Keratinocyte (primary cell): ENCODE data around the gene LTBP2. TPM values are rescaled to one million over a fixed set of nuclear protein-coding genes. Genes with fewer than 3 reads are reported as not detected.

ENCODE experiments used
- DNase-seq: peaks from one replicate; pipeline ENCODE4 v3.0.0-alpha.2; 2011; ENCODE audit warnings: low read depth, missing footprints, low spot score
- FAIRE-seq: peaks from 2 replicates; lab custom pipeline; 2011; peaks lifted over from hg19 to GRCh38; lab: Jason Lieb, UNC
- H2AFZ ChIP-seq: 2 replicates; pipeline ENCODE4 v1.6.0; 2012; ENCODE audit warnings: low read length, control low read depth, inconsistent platforms; ENCODE audit not compliant: control insufficient read depth
- H3K27ac ChIP-seq: 2 replicates; pipeline ENCODE4 v1.5.1; 2011; ENCODE audit warnings: low read length; ENCODE audit not compliant: control insufficient read depth, insufficient read depth
- H3K27me3 ChIP-seq: 3 replicates; pipeline ENCODE4 v1.6.0; 2011; ENCODE audit warnings: low read length; ENCODE audit not compliant: control insufficient read depth, insufficient read depth; ENCODE audit errors: extremely low read depth
- H3K36me3 ChIP-seq, 2 experiments: 2 replicates in 1 of 2; 3 replicates in 1 of 2; pipeline ENCODE4 v1.5.1; 2011; ENCODE audit warnings: low read length in 2 of 2, mild to moderate bottlenecking in 1 of 2; ENCODE audit not compliant: control insufficient read depth in 2 of 2, insufficient read depth in 2 of 2; ENCODE audit errors: extremely low read depth in 1 of 2
- H3K4me1 ChIP-seq: 3 replicates; pipeline ENCODE4 v1.5.1; 2011; ENCODE audit warnings: low read length; ENCODE audit not compliant: control insufficient read depth, insufficient read depth; ENCODE audit errors: extremely low read depth
- H3K4me2 ChIP-seq: 3 replicates; pipeline ENCODE4 v1.6.0; 2011; ENCODE audit warnings: low read depth, low read length; ENCODE audit not compliant: control insufficient read depth, insufficient read depth; ENCODE audit errors: extremely low read depth
- H3K4me3 ChIP-seq, 3 experiments: fragments of 200-600 bp in 1 of 3; sonication (generic) in 1 of 3; 2 replicates in 2 of 3; 3 replicates in 1 of 3; pipeline ENCODE4 v1.5.1; 2011 to 2016; ENCODE audit warnings: low read length in 3 of 3, mild to moderate bottlenecking in 3 of 3, control low read depth in 2 of 3, inconsistent platforms in 1 of 3, low read depth in 1 of 3, mixed read lengths in 1 of 3, mixed run types in 1 of 3, moderate library complexity in 1 of 3; ENCODE audit not compliant: control insufficient read depth in 2 of 3, insufficient read depth in 2 of 3; ENCODE audit errors: extremely low read depth in 1 of 3
- H3K79me2 ChIP-seq: 2 replicates; pipeline ENCODE4 v1.6.0; 2012; ENCODE audit warnings: low read length; ENCODE audit not compliant: control insufficient read depth, insufficient read depth
- H3K9ac ChIP-seq: 3 replicates; pipeline ENCODE4 v1.6.0; 2011; ENCODE audit warnings: low read length; ENCODE audit not compliant: control insufficient read depth, insufficient read depth; ENCODE audit errors: extremely low read depth
- H3K9me1 ChIP-seq: 3 replicates; pipeline ENCODE4 v1.6.0; 2011; ENCODE audit warnings: low read length; ENCODE audit not compliant: control insufficient read depth, insufficient read depth; ENCODE audit errors: extremely low read depth
- H3K9me3 ChIP-seq: 2 replicates; pipeline ENCODE4 v1.5.1; 2012; ENCODE audit warnings: low read depth, low read length; ENCODE audit not compliant: control insufficient read depth
- H4K20me1 ChIP-seq: 3 replicates; pipeline ENCODE4 v1.6.0; 2011; ENCODE audit warnings: low read length; ENCODE audit not compliant: control insufficient read depth, insufficient read depth; ENCODE audit errors: extremely low read depth
- CTCF ChIP-seq, 3 experiments: IDR thresholded peaks in 1 of 3; conservative IDR thresholded peaks in 1 of 3; optimal IDR thresholded peaks in 1 of 3; 2 replicates in 2 of 3; 3 replicates in 1 of 3; pipeline versions ENCODE3 to v1.5.1; 2011; ENCODE audit warnings: low read length in 3 of 3, mild to moderate bottlenecking in 3 of 3, moderate library complexity in 2 of 3, control low read depth in 1 of 3, inconsistent platforms in 1 of 3; ENCODE audit not compliant: insufficient read depth in 2 of 3; ENCODE audit errors: extremely low read depth in 1 of 3
- EZH2 ChIP-seq: IDR thresholded peaks from one replicate; pipeline ENCODE4 v1.6.1; 2012; ENCODE audit warnings: inconsistent platforms, mild to moderate bottlenecking, low read length, moderate library complexity
- dilution Hi-C: fragments of 300-500 bp; cut with MboI; formaldehyde crosslinking; loops from one replicate; pipeline ENCODE4 v1.7.0; 2020; ENCODE audit warnings: low sequenced_read_pairs; ENCODE audit not compliant: extremely low pct_ligation_motif_present
- polyA plus RNA-seq, 5 experiments: library from polyadenylated mRNA; depleted of rRNA in 3 of 5; stranded (reverse) in 3 of 5; stranded (forward) in 1 of 5; unstranded in 1 of 5; fragments of >200 nt; gene quantifications; 1 replicate in 1 of 5; 2 replicates in 3 of 5; 3 replicates in 1 of 5; pipeline versions ENCODE4 v1.2.1 to v1.2.3, GENCODE V29; 2011 to 2012; ENCODE audit warnings: missing spikeins in 2 of 5, low read depth in 1 of 5, low replicate concordance in 1 of 5

Gene LTBP2
- polyA plus RNA-seq, 1 donor (not counting 4 experiments of a cell fraction or from before 2014, with no cell fraction given): 23.9 TPM

GRCh38 chr14:74545386-74545785, 66.7 kb downstream of the LTBP2 start:
- Histone ChIP-seq H3K9me3 (no peaks in the 10 kb centered on the region), H3K27ac (no peak overlapping the region), H3K4me2 (no peak overlapping the region), H3K9me1 (no peaks in the 10 kb centered on the region), H4K20me1 (peaks cover 2% of the 10 kb centered on the region), H3K9ac (no peak overlapping the region), H3K4me1 (peaks cover 8% of the 10 kb centered on the region), H3K27me3 (no peaks in the 10 kb centered on the region), H3K36me3 (peaks cover 49 to 62% of the 10 kb centered on the region in 2 experiments), H2AFZ (no peak overlapping the region), H3K79me2 (no peaks in the 10 kb centered on the region), H3K4me3 (no peak overlapping the region)
- no peak for FAIRE-seq
- no peak for DNase-seq
- dilution Hi-C loops: no loop called here
- no peak for TF ChIP-seq EZH2
- TF ChIP-seq CTCF (optimal IDR thresholded peaks at IDR 0.05 in 1 of 3, IDR thresholded peaks at IDR 0.05 in 1 of 3, conservative IDR thresholded peaks at IDR 0.05 in 1 of 3; ENCODE audit: extremely low read depth in 1 of 3, insufficient read depth in 2 of 3, low read length in 3 of 3): no peak

- FAIRE-seq (no peak), DNase-seq (no peak)
- Histone ChIP-seq H3K9ac (no peak overlapping the region), H2AFZ (no peak overlapping the region), H3K4me3 (no peak overlapping the region), H3K27ac (no peak overlapping the region), H3K27me3 (no peaks in the 10 kb centered on the region), H3K9me1 (no peaks in the 10 kb centered on the region), H3K79me2 (no peaks in the 10 kb centered on the region), H3K36me3 (peaks cover 45 to 59% of the 10 kb centered on the region in 2 experiments), H3K4me1 (no peaks in the 10 kb centered on the region), H3K9me3 (no peaks in the 10 kb centered on the region), H4K20me1 (peaks cover 2% of the 10 kb centered on the region), H3K4me2 (no peak overlapping the region)
- dilution Hi-C loops: no loop called here
- TF ChIP-seq CTCF (optimal IDR thresholded peaks at IDR 0.05 in 1 of 3, IDR thresholded peaks at IDR 0.05 in 1 of 3, conservative IDR thresholded peaks at IDR 0.05 in 1 of 3; ENCODE audit: extremely low read depth in 1 of 3, insufficient read depth in 2 of 3, low read length in 3 of 3): no peak
- TF ChIP-seq EZH2: no peak
Observed at GRCh38 chr14:74543771-74544438, 68.1 kb downstream of the LTBP2 start.
